ENCODE data around the gene BCAT1. TPM values are rescaled to one million over a fixed set of nuclear protein-coding genes. Genes with fewer than 3 reads are reported as not detected.

The BCAT1 gene
- total and polyA plus RNA-seq, 2 of the 8 experiments (the other 6 are each of a cell fraction or from before 2014, with no cell fraction given): 19.7 to 263 TPM

GRCh38 chr12:24902511-24903328 is 46.2 kb downstream of the BCAT1 start:
- H3K9ac ChIP-seq (replicated peaks in 1 of 4; ENCODE audit: extremely low read depth in 1 of 4, low read depth in 3 of 4, low read length in 3 of 4): peak overlapping the region; percentile 34 to 62 (median 58); a peak in 6 of 7 replicates
- TF ChIP-seq RXRA (IDR thresholded peaks at IDR 0.05; ENCODE audit: insufficient read depth, low read depth, low read length): no peak
- TF ChIP-seq POLR2AphosphoS5 (IDR thresholded peaks at IDR 0.05; ENCODE audit: low read depth, low read length): peak; percentile 75
- TF ChIP-seq SP4 (IDR thresholded peaks at IDR 0.05; ENCODE audit: low read length): no peak
- no peak for TF ChIP-seq USF2 (IDR thresholded peaks at IDR 0.05; ENCODE audit: low read length)
- TF ChIP-seq BRCA1 (IDR thresholded peaks at IDR 0.05; ENCODE audit: low read depth, low read length): no peak
- no peak for TF ChIP-seq RAD21 (IDR thresholded peaks at IDR 0.05 in 1 of 2, conservative IDR thresholded peaks at IDR 0.05 in 1 of 2; ENCODE audit: low read depth in 2 of 2, low read length in 2 of 2)
- peak in 1 of 2 experiments; percentile 75; a peak in 2 of 3 replicates for TF ChIP-seq POLR2A (IDR thresholded peaks at IDR 0.05; ENCODE audit: control extremely low read depth in 1 of 2, low read depth in 2 of 2, low read length in 2 of 2)
- TF ChIP-seq EGR1 (IDR thresholded peaks at IDR 0.05; ENCODE audit: borderline replicate concordance, low read depth, low read length): no peak
- TF ChIP-seq HDAC2 (IDR thresholded peaks at IDR 0.05; ENCODE audit: borderline replicate concordance in 1 of 2, low read depth in 2 of 2, low read length in 2 of 2): 0 out of 4 replicates have a peak, but pooled peaks of 1 of the 2 experiments have one; percentile 12

More at GRCh38 chr12:24902511-24903328, 46.2 kb downstream of the BCAT1 start:
- Histone ChIP-seq H2BK5ac (ENCODE audit: low read depth, low read length) (peak overlapping the region; percentile 75; the same call in 1 of the 2 replicates), H3K9me3 (ENCODE audit: insufficient read depth in 2 of 2, low read depth in 1 of 2, low read length in 1 of 2) (no peaks in the 10 kb centered on the region), H3K4me3 (ENCODE audit: extremely low read depth in 1 of 4, insufficient read depth in 2 of 4, low read depth in 3 of 4, low read length in 4 of 4) (peak overlapping the region; percentile 43 to 71 (median 62)), H4K5ac (ENCODE audit: insufficient read length, low read depth, low read length) (peak overlapping the region; percentile 13), H3K79me2 (ENCODE audit: control insufficient read depth in 1 of 2, insufficient read depth in 2 of 2, low read length in 2 of 2) (peaks cover 0 to 64% of the 10 kb centered on the region in 2 experiments; a peak in 2 of 4 replicates), H3K14ac (ENCODE audit: insufficient read length) (no peak overlapping the region), H2BK120ac (replicated peaks; ENCODE audit: low read depth, low read length) (peak overlapping the region; percentile 49), H3K18ac (ENCODE audit: extremely low read depth, low read length) (peak overlapping the region; percentile 90), H2AK5ac (ENCODE audit: low read depth, low read length) (no peak overlapping the region), H3K56ac (replicated peaks; ENCODE audit: insufficient read length, low read depth, low read length) (peak overlapping the region; percentile 92), H3K4ac (replicated peaks; ENCODE audit: insufficient read length, low read depth, low read length) (peak overlapping the region; percentile 60), H3K23me2 (ENCODE audit: low read depth, low read length) (peaks cover 19% of the 10 kb centered on the region), H3K23ac (ENCODE audit: insufficient read length) (no peak overlapping the region), H3K36me3 (ENCODE audit: control insufficient read depth in 2 of 4, insufficient read depth in 4 of 4, low read length in 3 of 4) (peaks cover 0 to 18% (median 0%) of the 10 kb centered on the region in 4 experiments; a peak in 1 of 8 replicates), H4K8ac (ENCODE audit: extremely low read depth, insufficient read depth, low read length) (peak overlapping the region; percentile 95), H3K27ac (ENCODE audit: low read depth, low read length) (no peak overlapping the region), H2BK12ac (ENCODE audit: low read depth, low read length) (peak overlapping the region; percentile 50; the same call in 1 of the 2 replicates), H3K27me3 (replicated peaks in 1 of 4; ENCODE audit: control insufficient read depth in 3 of 4, extremely low read depth in 1 of 4, insufficient read depth in 3 of 4, low read length in 3 of 4) (no peaks in the 10 kb centered on the region), H2BK15ac (ENCODE audit: low read length) (0 out of 2 replicates have a peak overlapping the region, but pooled peaks have one; percentile 61), H2BK20ac (ENCODE audit: low read length) (peak overlapping the region; percentile 72; the same call in 1 of the 2 replicates), H2AFZ (ENCODE audit: low read length) (peak overlapping the region; percentile 3; the same call in 1 of the 2 replicates), H4K91ac (replicated peaks; ENCODE audit: insufficient read length, low read length) (peak overlapping the region; percentile 51), H3K79me1 (ENCODE audit: low read depth, low read length) (peaks cover 2% of the 10 kb centered on the region; the same call in 1 of the 2 replicates), H3K4me2 (ENCODE audit: insufficient read depth in 1 of 2, low read depth in 2 of 2, low read length in 2 of 2) (peak overlapping the region; percentile 70 to 77), H3K4me1 (replicated peaks in 1 of 4; ENCODE audit: control insufficient read depth in 3 of 4, insufficient read depth in 4 of 4, low read length in 3 of 4) (peaks cover 0 to 18% (median 15%) of the 10 kb centered on the region in 4 experiments; a peak in 4 of 7 replicates), H4K20me1 (replicated peaks in 1 of 2; ENCODE audit: control insufficient read depth in 1 of 2, insufficient read depth in 2 of 2, low read length in 2 of 2) (peaks cover 3 to 8% of the 10 kb centered on the region in 2 experiments)
- POLR2A ChIA-PET (ENCODE audit: partially characterized antibody): interaction anchor here (0.9 to 6.9 kb wide), 8 partner anchors 10 to 45 kb away, joined by 3 to 40 read pairs (median 4); partner anchors contain the start of gene BCAT1
- WGBS, 2 experiments (ENCODE audit: extremely low coverage in 1 of 2, insufficient coverage in 1 of 2, insufficient read length in 1 of 2, insufficient replicate concordance in 2 of 2, low coverage in 1 of 2, low lambda C conversion rate in 2 of 2, missing lambda C conversion rate in 1 of 2): 4% methylated on average over 68 of the region's 74 CpGs; no CpG with 5 or more reads in 1 of the 2 experiments
- CTCF ChIA-PET (ENCODE audit: partially characterized antibody): no interaction called here
- peak in 1 of 2 experiments; percentile 77 for DNase-seq (ENCODE audit: low read depth in 1 of 2, low spot score in 2 of 2)
- FAIRE-seq: no peak

All from H1 (cell line).